RWPE1 (cell line): ENCODE data around the gene ACSS1.

Experiments
- CTCF ChIA-PET: fragments of 350-600 bp; sonication (Branson Sonifier 250); formaldehyde crosslinking; extraction: SDS; loops from one replicate; lab custom pipeline; 2021; lab: Yijun Ruan, JAX
- POLR2A ChIA-PET: fragments of 400-600 bp; formaldehyde crosslinking; extraction: SDS; loops from one replicate; lab custom pipeline; 2020; ENCODE audit warnings: antibody characterized with exemption; ENCODE audit not compliant: low non-redundant PET; lab: Yijun Ruan, JAX
- DNase-seq: peaks from one replicate; pipeline ENCODE4 v3.0.0; 2012; ENCODE audit warnings: low spot score
- H3K27ac ChIP-seq: fragments of 450-650 bp; 2 replicates; pipeline ENCODE4 v1.5.1; 2017
- CTCF ChIP-seq: fragments of 450-650 bp; conservative IDR thresholded peaks from 2 replicates; pipeline ENCODE4 v1.5.1; 2017; ENCODE audit warnings: low read depth, mild to moderate bottlenecking

Gene ACSS1

GRCh38 chr20:25039697-25040437, 18.1 kb downstream of the ACSS1 start:
- DNase-seq: no peak
- peak overlapping the region; percentile 88 for H3K27ac ChIP-seq
- ChIA-PET CTCF (no interaction called here), POLR2A (no interaction called here)
- no peak for TF ChIP-seq CTCF

GRCh38 chr20:25038591-25039015, 19.3 kb downstream of the ACSS1 start:
- TF ChIP-seq CTCF: no peak
- DNase-seq: no peak
- CTCF ChIA-PET: no interaction called here
- POLR2A ChIA-PET: no interaction called here
- peak overlapping the region; percentile 88 for H3K27ac ChIP-seq

GRCh38 chr20:25038103-25038410, 19.9 kb downstream of the ACSS1 start:
- DNase-seq: no peak
- ChIA-PET POLR2A (no interaction called here), CTCF (interaction anchor here (0.5 kb wide), 1 partner anchor 21 kb away, joined by 3 read pairs; no protein-coding TSS in a partner anchor)
- H3K27ac ChIP-seq: no peak overlapping the region
- TF ChIP-seq CTCF: no peak

- ChIA-PET CTCF (interaction anchor here (0.5 to 0.7 kb wide), 2 partner anchors 9 to 20 kb away, joined by 3 to 5 read pairs; no protein-coding TSS in a partner anchor), POLR2A (no interaction called here)
- no peak for DNase-seq
- H3K27ac ChIP-seq: no peak overlapping the region
- no peak for TF ChIP-seq CTCF
These were observed 20.4 kb downstream of the ACSS1 start for GRCh38 chr20:25037288-25038102.

- no peak for TF ChIP-seq CTCF
- ChIA-PET POLR2A (no interaction called here), CTCF (interaction anchor here (0.7 kb wide), 2 partner anchors 11 to 13 kb away, joined by 3 to 5 read pairs; no protein-coding TSS in a partner anchor)
- no peak overlapping the region for H3K27ac ChIP-seq
- no peak for DNase-seq
These were observed 21.5 kb downstream of the ACSS1 start for GRCh38 chr20:25036331-25036936.

- ChIA-PET CTCF (interaction anchor here (0.7 kb wide), 1 partner anchor 14 kb away, joined by 3 read pairs; no protein-coding TSS in a partner anchor), POLR2A (no interaction called here)
- H3K27ac ChIP-seq: no peak overlapping the region
- DNase-seq: no peak
- TF ChIP-seq CTCF: no peak
These were observed 22.0 kb downstream of the ACSS1 start for GRCh38 chr20:25035921-25036320.
